Hematopoietic multipotent progenitor cell treated with erythropoietin and hydrocortisone succinate and interleukin-3 and kit ligand, for 6 days (in vitro differentiated cells): ENCODE measurements around the gene SORCS1.

Experiments
- DNase-seq: peaks from one replicate; pipeline ENCODE4 v3.0.0-alpha.2; 2015

Gene SORCS1

DNA sequence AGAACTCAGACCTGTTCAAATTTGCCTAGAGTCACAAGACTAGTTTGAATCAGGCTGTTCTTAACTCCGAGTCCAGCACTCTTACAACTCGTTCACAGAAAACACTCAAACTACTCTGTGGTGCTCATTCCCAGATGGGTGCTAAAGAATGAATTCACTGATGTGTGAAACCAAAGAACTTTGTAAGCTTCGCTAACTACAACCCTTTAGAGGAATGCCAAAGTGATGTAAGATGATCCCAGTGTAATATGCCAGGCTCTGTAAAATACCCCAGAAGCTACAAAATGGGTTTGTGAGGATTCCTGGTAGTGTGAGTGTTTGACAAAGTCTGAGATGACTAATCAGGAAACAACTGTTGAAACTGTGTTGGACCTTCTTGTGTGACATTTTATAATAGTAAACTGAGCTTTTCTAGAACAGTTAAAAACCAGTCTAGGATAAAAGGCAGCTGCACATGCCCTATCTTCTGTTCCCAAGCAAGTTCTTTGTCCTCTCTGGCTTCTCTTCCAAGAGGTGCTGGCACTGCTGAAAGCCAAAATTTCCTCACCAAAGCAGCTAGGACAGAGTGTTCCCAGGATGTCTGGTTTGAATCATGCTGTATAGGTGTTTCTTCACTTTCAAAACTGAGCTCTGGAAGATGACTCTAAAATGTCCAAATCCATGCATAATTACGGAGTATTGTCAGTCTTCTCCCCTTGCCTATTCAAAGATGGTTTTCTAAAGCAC lies 527.6 kb downstream of the SORCS1 start:
- DNase-seq, result no peak

- no peak for DNase-seq
Observed at GRCh38 chr10:106635947-106636346, 528.6 kb downstream of the SORCS1 start.

DNA sequence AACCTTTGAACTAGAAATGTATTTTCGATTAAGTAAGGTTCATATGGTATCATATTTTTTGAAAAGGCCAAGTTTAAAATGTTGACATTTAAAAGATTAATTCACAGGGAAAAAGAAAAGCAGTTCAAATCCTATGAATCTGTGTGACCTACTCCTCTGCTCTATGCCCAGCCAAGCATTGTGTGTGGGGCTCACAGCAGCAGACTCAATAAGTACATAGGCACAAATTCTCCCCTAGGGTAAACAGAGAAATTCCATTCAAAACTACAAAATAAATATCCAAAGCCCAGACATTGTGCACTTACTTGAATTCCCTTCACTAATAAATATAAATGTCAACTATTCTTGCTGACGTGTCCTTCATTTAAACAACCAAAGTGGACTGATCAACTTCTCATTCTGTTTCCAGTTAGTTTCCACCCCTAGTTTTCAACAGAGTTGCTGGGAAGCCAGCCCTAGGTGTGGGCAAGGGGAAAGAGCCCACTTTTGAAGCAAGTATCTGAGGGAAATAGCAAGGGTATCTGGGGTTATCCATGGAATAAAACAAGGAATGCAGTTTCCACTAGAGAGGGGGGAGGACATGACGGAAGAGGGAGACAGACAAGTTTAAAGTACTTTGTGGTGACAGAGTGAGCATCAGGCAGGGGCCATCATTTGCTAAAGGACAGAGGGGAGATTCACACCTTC lies 533.3 kb downstream of the SORCS1 start:
- no peak for DNase-seq

GRCh38 chr10:106626371-106626770 lies 538.1 kb downstream of the SORCS1 start:
- no peak for DNase-seq

DNA sequence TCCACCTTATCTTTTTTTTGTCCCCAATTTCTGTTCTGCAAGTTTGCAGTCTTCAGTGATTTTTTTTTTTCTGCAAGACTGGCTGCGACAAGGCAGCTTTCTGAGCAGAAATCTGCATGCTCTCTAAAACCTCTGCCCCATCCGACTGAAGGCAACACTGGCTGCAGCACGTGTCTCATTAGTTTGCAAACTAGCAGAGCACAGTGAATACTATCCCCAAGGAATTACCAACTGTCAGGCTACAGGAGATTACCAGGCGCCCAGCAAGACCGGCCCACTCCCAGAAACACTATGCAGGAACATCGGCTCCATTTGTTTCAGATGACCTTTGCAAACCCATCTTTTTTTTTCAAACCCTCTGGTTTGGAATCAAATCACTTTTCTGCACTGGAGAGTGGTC lies 538.8 kb downstream of the SORCS1 start:
- no peak for DNase-seq

- no peak for DNase-seq
Observed at GRCh38 chr10:106619346-106619745, 545.2 kb downstream of the SORCS1 start.

GRCh38 chr10:106618646-106619045 lies 545.9 kb downstream of the SORCS1 start:
- DNase-seq, result no peak

GRCh38 chr10:106615081-106615480 lies 549.4 kb downstream of the SORCS1 start:
- no peak for DNase-seq

DNA sequence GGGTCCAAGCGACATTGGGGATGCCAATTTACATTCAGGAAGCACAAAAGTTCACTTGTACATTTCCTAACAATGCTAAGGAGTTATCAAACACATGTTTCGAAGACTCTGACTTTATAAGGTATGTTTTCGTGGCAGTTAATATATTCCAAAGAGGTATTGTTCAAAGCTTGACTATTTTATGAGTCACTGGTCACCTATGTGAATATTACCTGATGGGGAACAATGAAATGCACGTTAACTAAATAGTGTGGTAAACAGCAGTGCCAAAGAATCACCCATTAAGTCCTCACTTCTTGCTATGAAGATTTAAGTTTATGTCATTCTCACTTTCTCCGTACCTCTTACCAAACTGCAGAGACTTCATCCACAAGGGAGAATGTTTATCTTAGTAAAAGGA lies 550.2 kb downstream of the SORCS1 start:
- DNase-seq, result no peak

DNA sequence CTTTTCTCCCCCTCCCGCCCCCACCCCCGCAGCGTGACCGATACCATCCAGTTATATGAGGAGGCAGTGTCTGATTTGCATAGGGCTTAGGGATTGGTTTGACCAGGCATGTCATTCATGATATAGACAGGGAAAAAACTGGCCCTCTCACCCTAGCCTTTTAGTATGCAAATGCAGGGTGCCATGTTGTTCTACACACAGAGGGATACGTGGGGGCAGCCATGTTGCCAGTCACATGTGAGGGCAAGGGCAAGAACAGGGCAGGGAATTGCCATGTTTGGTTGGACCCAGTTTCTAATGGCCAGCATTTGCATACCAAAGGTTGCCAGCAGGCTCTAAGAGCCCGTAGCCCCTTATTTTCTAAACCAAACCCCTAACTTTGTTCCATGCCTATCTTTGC lies 552.1 kb downstream of the SORCS1 start:
- no peak for DNase-seq

- peak; percentile 5 for DNase-seq
Observed at GRCh38 chr10:106609470-106610266, 554.8 kb downstream of the SORCS1 start.

- no peak for DNase-seq
Observed at GRCh38 chr10:106608066-106608465, 556.4 kb downstream of the SORCS1 start.

DNA sequence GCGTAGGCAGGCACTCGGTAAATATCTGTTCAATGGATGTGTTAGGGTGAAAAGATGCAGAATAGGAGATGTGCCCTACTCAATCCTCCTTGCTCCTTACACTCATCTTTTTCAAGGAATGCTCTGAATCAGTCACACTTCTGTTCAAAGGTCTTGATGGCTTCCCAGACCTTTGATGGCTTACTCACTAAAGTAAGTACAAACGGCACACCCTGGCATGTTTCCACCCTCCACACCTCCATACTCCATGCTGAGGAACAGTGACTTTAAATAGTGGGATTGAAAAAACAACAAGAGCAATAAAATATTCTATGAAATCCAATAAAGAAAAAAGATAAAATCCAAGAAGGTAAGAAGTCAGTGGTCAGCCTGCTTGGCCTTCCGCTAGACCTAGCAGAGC lies 569.2 kb downstream of the SORCS1 start:
- DNase-seq, result no peak

DNA sequence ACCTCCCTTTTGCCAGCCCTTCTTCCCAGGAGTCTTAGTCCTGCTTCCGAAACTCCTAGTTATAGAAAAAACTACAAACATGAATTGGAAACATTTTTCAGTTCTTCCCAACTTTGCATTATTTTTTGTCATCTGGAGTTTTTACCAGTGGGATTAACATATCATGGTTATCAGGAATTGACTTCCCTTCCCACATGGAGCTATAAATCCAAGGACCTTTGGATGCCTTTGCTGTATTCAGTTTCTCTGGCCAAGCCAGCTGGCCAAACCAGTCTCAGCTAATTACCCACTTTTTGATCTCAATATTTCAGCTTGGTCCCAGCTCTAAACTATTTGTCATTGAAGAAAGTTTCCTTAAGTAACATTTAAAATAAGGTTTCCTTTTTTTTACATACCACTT lies 570.6 kb downstream of the SORCS1 start:
- no peak for DNase-seq

DNA sequence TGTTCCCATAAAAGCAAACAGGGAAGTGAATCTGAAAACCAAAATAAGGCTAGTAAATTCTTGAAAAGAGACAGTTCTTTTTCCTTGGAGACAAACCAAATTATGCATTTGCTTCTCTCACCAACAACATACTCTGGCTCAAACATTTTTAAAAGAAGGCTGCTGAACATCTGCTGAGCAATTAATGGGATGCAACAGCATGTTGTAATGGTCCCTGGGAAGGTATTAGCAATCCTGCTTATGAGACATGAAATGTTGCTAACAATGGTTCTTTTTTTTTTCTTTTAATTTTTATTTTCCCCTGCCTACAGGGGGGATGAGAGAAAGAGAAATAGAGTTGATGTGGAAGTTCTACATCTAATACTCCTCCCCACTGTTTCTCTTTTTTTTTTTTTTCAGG lies 572.1 kb downstream of the SORCS1 start:
- no peak for DNase-seq

GRCh38 chr10:106582291-106582690 lies 582.2 kb downstream of the SORCS1 start:
- DNase-seq, result no peak

DNA sequence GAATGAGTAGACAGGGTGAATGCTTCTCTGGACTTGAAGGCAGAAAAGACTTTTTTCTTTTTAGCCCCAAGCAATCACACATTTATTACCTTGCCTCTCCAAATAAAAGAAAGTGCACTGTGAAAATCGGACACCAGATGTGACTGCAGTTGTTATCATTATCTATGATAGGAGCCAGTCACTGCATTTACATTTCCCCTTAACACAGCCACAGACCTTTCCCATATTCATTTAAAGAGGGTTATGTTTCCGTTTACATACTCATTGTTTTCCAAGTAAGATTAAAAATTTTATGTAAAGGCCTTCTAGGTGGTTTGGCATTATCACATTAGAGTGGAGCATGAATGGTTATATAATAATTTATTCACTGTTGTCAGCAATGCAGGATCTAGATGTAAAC lies 586.8 kb downstream of the SORCS1 start:
- no peak for DNase-seq

DNA sequence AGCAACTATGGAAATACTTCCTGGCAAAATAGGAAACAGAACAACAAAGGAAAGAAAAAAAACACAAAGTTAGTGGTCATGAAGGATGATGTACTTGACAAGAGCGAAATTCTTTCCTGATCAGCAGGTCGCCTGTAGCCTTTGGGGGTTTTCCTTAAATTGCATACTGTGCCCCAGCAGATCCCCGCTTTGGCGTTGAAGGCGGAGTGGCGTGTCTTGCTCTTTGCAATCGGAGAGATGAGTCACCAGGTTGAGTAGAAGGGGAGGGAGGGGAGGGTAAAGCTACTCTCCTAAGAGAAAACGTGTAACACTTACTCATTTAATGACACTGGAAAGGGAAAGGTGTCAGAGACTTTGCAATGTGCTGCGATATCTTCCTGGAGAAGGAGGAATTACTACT lies 587.2 kb downstream of the SORCS1 start:
- no peak for DNase-seq

DNA sequence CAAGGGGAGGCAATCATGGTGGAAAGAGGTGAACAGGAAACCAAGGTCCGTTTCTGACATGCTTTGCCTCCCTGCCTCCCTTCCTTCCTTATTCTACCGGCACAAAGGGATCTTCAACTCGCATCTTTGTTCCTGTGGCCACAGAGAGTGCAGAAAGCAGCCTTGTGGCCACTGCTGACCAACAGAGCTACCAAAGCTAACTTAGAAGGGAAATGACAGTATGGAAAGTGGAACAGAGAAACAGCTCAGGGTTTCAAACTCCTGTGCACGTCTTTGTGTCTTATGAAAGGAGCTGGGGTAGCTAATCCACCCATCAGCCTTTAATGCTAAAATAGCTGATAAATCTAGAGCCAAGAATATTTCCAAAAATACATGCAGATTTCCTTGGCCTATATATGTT lies 588.0 kb downstream of the SORCS1 start:
- no peak for DNase-seq

DNA sequence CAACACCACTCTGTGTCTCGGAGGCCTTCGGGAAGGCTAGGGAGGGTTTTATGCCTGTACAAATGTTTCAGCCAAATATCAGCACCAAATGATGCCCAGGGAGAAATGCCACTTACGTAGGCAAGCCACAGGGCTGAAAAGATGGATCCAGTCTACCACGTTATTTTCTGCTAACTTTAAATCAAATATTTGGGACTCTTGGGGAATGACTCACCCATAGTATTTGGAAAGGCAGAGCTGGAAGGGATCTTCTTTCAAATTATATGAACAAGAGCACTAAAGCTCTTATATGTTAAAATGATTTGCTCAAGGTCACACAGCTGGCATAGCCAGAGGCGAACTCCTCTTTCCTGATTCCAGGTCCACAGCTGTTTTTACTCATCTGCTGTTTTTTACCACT lies 591.4 kb downstream of the SORCS1 start:
- DNase-seq, result no peak

GRCh38 chr10:106571192-106571946 lies 593.1 kb downstream of the SORCS1 start:
- peak; percentile 16 for DNase-seq

- DNase-seq, result no peak
Observed at GRCh38 chr10:106570268-106570667, 594.2 kb downstream of the SORCS1 start.

GRCh38 chr10:106567629-106568028 lies 596.9 kb downstream of the SORCS1 start:
- DNase-seq, result no peak
